GM13976 (cell line): ENCODE data around the gene HAUS8.

Experiments
- DNase-seq: peaks from one replicate; pipeline ENCODE4 v3.0.0; 2012; ENCODE audit warnings: low spot score
- in situ Hi-C: fragments of 300-500 bp; cut with MboI; formaldehyde crosslinking; loops from one replicate; pipeline ENCODE4 v1.12.0; 2022; ENCODE audit warnings: low sequenced_read_pairs, mixed read lengths, inconsistent platforms; ENCODE audit not compliant: unreplicated experiment
- TF ChIP-seq, protein P1 (sequence below): IDR thresholded peaks from 2 replicates; pipeline ENCODE4 v1.5.1; 2012; ENCODE audit warnings: borderline replicate concordance, mild to moderate bottlenecking; ENCODE audit not compliant: insufficient read depth; ENCODE audit errors: extremely low read depth, missing control alignments, control extremely low read depth

The HAUS8 gene

DNA sequence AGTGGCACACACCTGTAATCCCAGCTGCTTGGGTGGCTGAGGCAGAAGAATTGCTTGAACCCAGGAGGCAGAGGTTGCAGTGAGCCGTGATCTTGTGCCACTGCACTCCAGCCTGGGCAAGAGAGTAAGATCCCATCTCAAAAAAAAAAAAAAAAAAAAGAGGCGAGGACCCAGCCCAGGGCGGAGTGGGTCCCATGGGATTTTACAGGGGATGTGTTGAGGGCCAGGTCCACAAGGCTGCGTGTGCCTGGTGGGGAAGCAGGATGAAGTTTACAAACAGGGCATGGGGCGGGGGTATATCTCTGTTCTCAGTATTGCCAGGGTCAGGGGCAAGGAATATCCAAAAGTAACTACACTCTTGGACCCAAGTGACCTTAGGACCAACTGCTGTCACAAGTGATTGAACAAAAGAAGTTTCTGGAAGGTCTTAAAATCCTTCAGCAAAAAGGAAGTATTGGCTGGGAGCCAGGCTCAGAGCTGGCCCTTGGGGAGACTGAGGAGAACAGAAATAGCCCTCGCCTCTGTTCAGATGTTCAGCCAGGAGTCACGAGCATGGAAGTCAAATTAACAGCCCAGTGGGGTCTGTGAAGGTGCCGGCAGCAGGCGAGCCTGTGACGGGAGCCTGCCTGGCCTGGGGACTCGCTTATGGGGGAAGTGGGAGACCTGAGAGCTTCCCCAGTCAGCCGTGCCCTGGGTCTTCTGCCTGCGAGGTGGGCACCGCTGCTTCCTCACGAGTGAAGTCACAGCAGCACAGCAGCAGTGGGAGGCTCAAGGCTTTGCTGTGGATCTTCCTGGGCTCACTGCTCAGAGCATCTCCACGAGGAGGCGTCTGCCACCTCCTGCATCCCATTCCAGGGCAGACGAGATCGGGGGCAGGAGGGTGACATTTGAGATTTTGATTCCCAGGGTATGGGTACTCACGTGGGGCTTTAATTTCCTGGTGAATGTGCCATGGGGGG lies 6.7 kb upstream of the HAUS8 start:
- no peak for DNase-seq
- TF ChIP-seq, protein P1, sequence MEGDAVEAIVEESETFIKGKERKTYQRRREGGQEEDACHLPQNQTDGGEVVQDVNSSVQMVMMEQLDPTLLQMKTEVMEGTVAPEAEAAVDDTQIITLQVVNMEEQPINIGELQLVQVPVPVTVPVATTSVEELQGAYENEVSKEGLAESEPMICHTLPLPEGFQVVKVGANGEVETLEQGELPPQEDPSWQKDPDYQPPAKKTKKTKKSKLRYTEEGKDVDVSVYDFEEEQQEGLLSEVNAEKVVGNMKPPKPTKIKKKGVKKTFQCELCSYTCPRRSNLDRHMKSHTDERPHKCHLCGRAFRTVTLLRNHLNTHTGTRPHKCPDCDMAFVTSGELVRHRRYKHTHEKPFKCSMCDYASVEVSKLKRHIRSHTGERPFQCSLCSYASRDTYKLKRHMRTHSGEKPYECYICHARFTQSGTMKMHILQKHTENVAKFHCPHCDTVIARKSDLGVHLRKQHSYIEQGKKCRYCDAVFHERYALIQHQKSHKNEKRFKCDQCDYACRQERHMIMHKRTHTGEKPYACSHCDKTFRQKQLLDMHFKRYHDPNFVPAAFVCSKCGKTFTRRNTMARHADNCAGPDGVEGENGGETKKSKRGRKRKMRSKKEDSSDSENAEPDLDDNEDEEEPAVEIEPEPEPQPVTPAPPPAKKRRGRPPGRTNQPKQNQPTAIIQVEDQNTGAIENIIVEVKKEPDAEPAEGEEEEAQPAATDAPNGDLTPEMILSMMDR, result no peak
- in situ Hi-C loops, result no loop called here

DNA sequence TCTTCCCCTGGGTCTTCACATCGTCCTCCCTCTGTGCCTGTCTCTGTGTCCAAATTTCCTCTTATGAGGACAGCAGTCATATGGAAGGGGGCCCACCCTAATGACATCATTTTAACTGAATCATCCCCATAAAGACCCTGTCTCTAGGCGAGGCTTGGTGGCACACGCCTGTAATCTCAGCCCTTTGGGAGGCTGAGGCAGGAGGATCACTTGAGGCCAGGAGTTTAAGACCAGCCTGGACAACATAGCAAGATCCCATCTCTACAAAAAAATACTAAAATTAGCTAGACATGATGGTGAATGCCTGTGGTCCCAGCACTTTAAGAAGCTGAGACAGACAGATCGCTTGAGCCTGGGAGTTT lies 5.2 kb upstream of the HAUS8 start:
- TF ChIP-seq, protein P1, result no peak
- in situ Hi-C loops, result no loop called here
- no peak for DNase-seq

DNA sequence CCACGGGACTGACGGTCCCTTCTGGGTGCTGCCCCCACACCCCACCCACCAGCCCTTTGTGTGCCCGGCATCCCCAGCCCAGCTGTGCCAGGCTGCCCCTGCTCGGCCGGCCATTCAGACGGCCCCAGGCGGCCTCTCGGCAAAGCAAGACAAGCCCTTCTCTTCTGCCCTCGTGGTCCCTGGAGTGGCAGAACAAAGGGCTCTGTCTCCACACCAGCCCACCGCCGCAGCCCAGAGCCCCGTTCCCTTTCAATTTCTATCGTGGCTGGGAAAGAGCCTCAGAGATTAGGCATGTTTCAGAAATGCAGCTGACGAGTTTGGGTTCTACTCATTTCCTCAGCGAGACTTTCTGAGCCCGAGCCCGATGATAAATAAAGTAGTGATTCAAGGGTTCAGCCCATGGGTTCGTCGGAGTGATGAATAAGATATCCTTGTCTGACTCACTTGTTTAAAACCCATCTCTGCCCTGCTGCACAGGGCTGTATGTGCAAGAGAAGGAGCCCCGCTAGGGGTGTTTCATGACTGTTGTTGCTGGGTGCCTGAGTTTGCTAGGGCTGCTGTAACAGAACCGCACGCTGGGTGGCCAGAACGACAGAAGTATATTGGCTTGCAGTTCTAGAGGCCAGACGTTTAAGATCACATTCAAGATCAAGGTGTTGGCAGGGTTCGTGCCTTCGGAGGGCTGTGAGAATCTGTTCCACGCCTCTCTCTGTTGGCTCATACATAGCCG lies 4.6 kb upstream of the HAUS8 start:
- in situ Hi-C loops, result no loop called here
- TF ChIP-seq, protein P1, result peak; percentile 12
- DNase-seq, result peak; percentile 79

DNA sequence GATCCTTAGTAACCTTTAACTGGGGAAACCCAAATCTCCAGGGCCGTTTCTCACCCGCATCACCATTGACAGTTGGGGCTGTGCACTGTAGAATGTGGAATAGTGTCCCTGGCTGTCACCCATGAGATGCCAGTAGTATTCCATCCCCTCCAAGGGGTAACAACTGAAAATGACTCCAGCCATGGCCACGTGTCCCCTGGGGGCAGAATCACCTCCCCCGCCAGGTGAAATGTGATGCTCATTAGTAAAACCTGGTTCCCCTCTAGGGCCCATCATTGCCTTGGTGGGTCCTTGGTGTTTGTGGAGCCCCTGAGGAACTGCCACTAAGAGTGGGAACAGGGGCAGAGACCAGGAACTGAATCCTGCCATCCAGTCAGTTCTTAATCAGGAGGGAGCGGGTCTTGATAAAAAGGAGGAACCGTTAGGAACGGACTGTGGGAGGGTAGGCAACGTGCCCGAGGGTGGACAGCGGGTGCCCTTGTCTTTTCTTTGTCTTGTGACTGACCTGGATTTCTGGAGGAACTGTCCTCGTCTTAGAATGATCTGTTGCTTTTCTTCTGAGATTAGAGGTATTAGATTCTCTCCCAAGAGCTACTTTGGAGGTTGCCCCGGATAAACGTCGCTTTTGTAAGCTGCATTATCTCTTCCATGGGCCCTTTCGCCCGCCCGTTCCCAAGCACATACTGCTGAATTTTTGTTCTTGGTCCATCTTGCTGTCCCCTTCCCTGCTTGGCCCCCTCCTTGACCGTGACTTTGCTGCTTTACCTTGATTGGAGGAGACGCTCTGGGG lies 3.9 kb upstream of the HAUS8 start:
- in situ Hi-C loops, result no loop called here
- no peak for DNase-seq
- TF ChIP-seq, protein P1, result no peak

DNA sequence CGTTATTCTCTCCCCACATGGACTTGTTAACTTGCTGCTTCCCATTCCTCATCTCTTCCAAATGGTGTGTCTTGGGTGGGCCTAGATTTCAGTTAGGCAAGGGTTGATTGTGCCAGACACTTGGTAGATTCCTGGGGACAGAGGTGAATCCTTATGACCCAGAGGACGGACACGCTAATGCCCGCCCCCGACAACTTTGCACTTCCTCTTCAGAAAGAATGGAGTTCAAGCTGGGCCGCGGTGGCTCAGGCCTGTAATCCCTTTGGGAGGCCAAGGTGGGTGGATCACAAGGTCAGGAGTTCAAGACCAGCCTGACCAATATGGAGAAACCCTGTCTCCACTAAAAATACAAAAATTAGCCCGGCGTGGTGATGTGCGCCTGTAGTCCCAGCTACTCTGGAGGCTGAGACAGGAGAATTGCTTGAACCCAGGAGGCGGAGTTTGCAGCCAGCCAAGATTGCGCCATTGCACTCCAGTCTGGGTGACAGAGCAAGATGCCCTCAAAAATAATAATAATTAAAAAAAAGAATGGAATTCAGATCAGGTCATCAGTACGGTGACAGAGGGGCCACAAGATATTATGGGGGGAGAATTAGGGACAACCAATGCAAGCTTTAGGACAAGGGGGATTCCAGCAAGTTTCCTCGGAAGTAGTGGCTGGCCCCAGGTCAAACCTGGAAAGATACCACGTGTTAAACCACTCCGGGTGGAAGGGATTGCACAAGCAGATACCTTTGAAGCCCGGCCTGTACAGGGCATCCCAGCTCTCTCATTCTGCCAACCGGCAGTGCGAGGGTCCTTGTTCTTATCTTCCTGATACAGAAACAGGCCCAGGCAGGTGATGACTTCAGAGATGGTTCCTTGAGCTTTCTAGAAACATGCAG lies 3.0 kb upstream of the HAUS8 start:
- in situ Hi-C loops, result no loop called here
- DNase-seq, result no peak
- TF ChIP-seq, protein P1, result no peak
